Heart right ventricle (tissue), 16 donors: Measurements from ENCODE around the gene PRMT3. TPM values are rescaled to one million over a fixed set of nuclear protein-coding genes. Genes with fewer than 3 reads are reported as not detected.

Source experiments
- ATAC-seq, 8 donors: fragments of 200-7000 bp; cut with Tn5 transposase; one replicate each; pipeline ENCODE4 v1.9.1; 2020; ENCODE audit warnings: mild to moderate bottlenecking in 8 of 8, moderate library complexity in 8 of 8, moderate number of reproducible peaks in 1 of 8
- DNase-seq, 2 donors: peaks; one replicate each; pipeline ENCODE4 v3.0.0-alpha.2; 2020
- H3K27ac ChIP-seq, 10 donors: fragments of 200-600 bp; sonication (generic) in 2 of 10; one replicate each; pipeline versions ENCODE4 v1.5.0 to v1.8.0; 2020 to 2022; ENCODE audit warnings: mild to moderate bottlenecking in 3 of 10
- H3K27me3 ChIP-seq, 7 donors: fragments of 200-600 bp; one replicate each; pipeline ENCODE4 v1.8.0; 2021 to 2022; ENCODE audit warnings: mild to moderate bottlenecking in 2 of 7
- H3K36me3 ChIP-seq, 9 donors: fragments of 200-600 bp; sonication (generic) in 1 of 9; one replicate each; pipeline versions ENCODE4 v1.5.0 to v1.8.0; 2020 to 2022; ENCODE audit warnings: mild to moderate bottlenecking in 2 of 9
- H3K4me1 ChIP-seq, 9 donors: fragments of 200-600 bp; sonication (generic) in 1 of 9; one replicate each; pipeline versions ENCODE4 v1.5.0 to v1.8.0; 2020 to 2022; ENCODE audit warnings: mild to moderate bottlenecking in 4 of 9
- H3K4me3 ChIP-seq, 10 donors: fragments of 200-600 bp; sonication (generic) in 2 of 10; one replicate each; pipeline versions ENCODE4 v1.5.0 to v1.8.0; 2020 to 2022; ENCODE audit warnings: mild to moderate bottlenecking in 7 of 10, moderate library complexity in 2 of 10
- H3K9me3 ChIP-seq, 11 donors: fragments of 200-600 bp in 10 of 11; sonication (generic) in 2 of 11; one replicate each; pipeline versions ENCODE4 v1.5.0 to v1.8.0; 2013 to 2022; ENCODE audit warnings: mild to moderate bottlenecking in 2 of 11, control low read depth in 1 of 11, moderate library complexity in 1 of 11
- WGBS, 2 donors: extraction: QIAGEN DNeasy Blood & Tissue Kit; methylation state at CpG; one replicate each; pipeline ENCODE4 v1.1.7; 2013; ENCODE audit warnings: inconsistent platforms in 1 of 2; 5-methylcytosine and 5-hydroxymethylcytosine counted together
- intact Hi-C, 10 donors: fragments of 100-400 bp; cut with DNase I; formaldehyde crosslinking; loops; one replicate each; pipeline versions ENCODE4 v1.11.1 to v1.14.2; 2022
- long read RNA-seq, 3 donors: library from polyadenylated mRNA; unstranded; transcript quantifications; one replicate each; pipeline ENCODE4 v2.0.0, GENCODE V29; 2020 to 2021
- polyA plus RNA-seq, 2 donors: library from polyadenylated mRNA; stranded (reverse); fragments of 200-250 nt; gene quantifications; one replicate each; pipeline ENCODE4 v1.2.3, GENCODE V29; 2013
- total RNA-seq, 10 donors: library from RNA; stranded (reverse); fragmentation: NEBNext Ultra II Directional in 3 of 10; extraction: Animal tissue kit (Norgen Biotek cat#: 25700) in 3 of 10; gene quantifications; one replicate each; pipeline versions ENCODE4 v1.2.1 to v1.2.4, GENCODE V29; 2021 to 2023
- TF ChIP-seq, protein P1 (sequence below), 9 donors: fragments of 200-600 bp; sonication (generic) in 2 of 9; IDR thresholded peaks; one replicate each; pipeline versions ENCODE4 v1.5.0 to v1.8.0; 2021 to 2022; ENCODE audit warnings: antibody characterized with exemption in 9 of 9, mild to moderate bottlenecking in 5 of 9, moderate library complexity in 1 of 9
- donor health status: Arrhythmogenic right ventricular cardiomyopathy.
- donor health status: ischemic (EF 13 %, LVEDD 7.1; RV severe dilation, severe dysfunction).
- donor health status: healthy with polysubstance abuse.
- donor health status: DM: no; HTN: yes; CAD: no.
- donor health status: DM: no; HTN: no; CAD: no.
- donor health status: ischemic (EF 25% LVEDD 6.9; RV normal size, moderate dysfunction).
- donor health status: ischemic (EF 25% LVEDD 5.7; RV mildly dilated, moderate dysfunction).
- donor health status: healthy.
- donor health status: DM: yes; HTN: yes; CAD: no.
- donor health status: Ischemic cardiomyopathy.
- donor health status: ischemic (EF 35%, LVEDD 5.7; RV mildly dilated, moderate dysfunction).
- donor health status: nonischemic (EF 11% LVEDD 7.7; RV severe dilation, severe dysfunction).
- donor health status: DM: yes; HTN: yes; CAD: no.
- donor health status: PGD.
- donor health status: ischemic (EF 29% LVEDD 5.4; RV normal size, mild dysfunction).
- donor health status: nonischemic (EF 23%, LVEDD 6.1; RV moderate dilation, normal function).

PRMT3 gene
- total RNA-seq, result 10 to 100 TPM in 8 of 10 donors, 1 to 10 TPM in 2; 9.2 to 16.3 (median 11.7) TPM
- polyA plus RNA-seq, result 1 to 10 TPM; 7.3 to 8.8 TPM
- long read RNA-seq, donor 1, full-length matches to known transcripts, result 33 of 39 reads
- long read RNA-seq, donor 1, partial matches to known transcripts, result 1 of 39 reads
- long read RNA-seq, donor 1, other reads (novel, unspliced or antisense), result 5 of 39 reads
- long read RNA-seq, donor 2, transcript PRMT3-202 (16 exons, 2,653 nt), result major isoform, 29 of 37 reads
- long read RNA-seq, donor 2, partial matches to known transcripts, result 1 of 37 reads
- long read RNA-seq, donor 2, other reads (novel, unspliced or antisense), result 5 of 37 reads
- long read RNA-seq, donor 3, transcript PRMT3-202 (16 exons, 2,653 nt), result major isoform, 48 of 64 reads
- long read RNA-seq, donor 3, partial matches to known transcripts, result 5 of 64 reads
- long read RNA-seq, donor 3, other reads (novel, unspliced or antisense), result 9 of 64 reads

DNA sequence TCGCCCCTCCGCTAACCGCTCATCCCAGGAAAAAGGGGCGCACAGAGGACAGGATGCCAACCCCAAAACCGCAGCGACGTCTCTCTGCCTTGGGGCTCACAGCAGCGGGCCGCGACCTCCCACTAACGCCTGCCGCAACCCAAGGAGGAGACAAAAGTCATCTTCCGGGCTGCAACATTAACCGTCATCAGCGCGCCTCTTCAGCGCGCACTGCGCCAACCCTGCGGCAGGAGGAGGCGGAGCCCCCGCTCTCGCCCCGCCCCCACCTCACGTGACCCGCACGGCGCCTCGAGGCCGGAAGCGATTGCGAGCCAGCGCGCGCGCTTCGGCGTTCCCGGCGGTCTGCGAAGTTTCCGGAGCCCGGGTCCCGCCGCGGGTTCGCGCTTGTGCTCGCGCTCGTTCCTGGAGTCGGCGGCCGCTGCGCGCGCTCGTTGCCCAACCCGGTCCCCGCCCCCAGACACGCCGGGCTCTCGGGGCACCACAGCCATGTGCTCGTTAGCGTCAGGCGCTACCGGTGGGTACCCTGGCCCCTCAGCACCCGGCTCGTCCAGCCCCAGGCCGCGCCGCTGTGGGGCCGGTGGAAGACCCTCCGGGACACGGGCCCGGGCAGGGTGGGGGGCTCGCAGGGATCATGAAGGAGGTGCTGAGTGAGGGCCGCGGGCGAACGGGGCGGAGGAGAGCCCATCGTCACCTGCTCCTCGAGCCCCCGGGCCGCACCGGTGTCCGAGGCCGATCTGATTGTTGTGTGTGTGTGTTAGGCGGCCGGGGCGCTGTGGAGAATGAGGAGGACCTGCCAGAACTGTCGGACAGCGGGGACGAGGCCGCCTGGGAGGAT is at the start of gene PRMT3:
TSS of gene PRMT3 (plus strand) at position 456 of the 835 bp plus-strand sequence. CDS start at position 487, 31 bp downstream.
- DNase-seq, result peak; percentile 95 to 97
- WGBS, 2 donors, result 1% methylated on average over 78 to 96 of the region's 96 CpGs
- H3K9me3 ChIP-seq, result no peaks in the 10 kb centered on the region

DNA sequence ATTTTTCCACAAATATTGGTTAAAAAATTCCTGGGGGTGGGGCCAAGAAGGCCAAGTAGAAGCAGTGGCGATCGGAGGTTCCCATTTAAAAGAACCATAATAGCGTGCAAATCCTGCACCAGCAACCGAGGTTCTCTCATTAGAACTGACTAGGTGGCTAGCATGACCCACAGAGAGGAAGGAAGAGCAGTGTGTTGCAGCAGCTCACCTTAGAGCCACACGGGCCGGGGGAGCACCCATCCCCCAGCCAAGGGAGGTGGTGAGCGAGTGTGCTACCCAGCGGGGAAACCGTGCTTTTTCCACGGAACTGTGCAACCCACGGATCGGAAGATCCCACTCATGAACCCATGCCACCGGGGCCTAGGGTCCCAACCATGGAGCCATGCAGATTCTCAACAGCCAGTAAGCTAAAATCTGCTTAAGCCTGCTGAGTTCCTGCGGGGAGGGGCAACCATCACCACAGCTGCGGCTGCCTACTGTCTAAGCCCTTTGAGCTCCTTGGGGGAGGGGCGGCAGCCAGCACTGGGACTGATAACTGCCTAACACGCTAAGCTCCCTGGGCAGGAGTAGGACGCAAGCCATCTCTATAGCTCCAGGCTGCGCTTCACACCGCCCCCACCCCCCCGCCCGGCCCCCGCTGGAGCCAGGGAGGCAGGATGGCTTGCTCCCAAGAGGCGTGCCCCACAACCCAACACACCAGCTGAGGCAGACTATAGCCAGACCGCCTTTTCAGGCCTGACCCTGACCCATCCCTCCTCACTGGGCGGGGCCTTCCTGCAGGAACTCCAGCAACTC is 45.0 kb upstream of the PRMT3 start:
- Histone ChIP-seq H3K36me3 (no peaks in the 10 kb centered on the region), H3K4me1 (peaks cover 0 to 8% (median 0%) of the 10 kb centered on the region in 9 donors), H3K4me3 (no peak overlapping the region), H3K27me3 (peaks cover 0 to 53% (median 39%) of the 10 kb centered on the region in 7 donors), H3K27ac (no peak overlapping the region), H3K9me3 (no peaks in the 10 kb centered on the region)
- intact Hi-C loops, result loop anchor here in 1 of 10 donors (10.0 kb wide), 1 partner anchor 398 kb away; no protein-coding TSS in a partner anchor
- ATAC-seq (peak in 1 of 8 donors; percentile 41), DNase-seq (no peak)
- WGBS, 2 donors, result 25 to 27% methylated on average over 26 of the region's 26 CpGs
- TF ChIP-seq, protein P1, sequence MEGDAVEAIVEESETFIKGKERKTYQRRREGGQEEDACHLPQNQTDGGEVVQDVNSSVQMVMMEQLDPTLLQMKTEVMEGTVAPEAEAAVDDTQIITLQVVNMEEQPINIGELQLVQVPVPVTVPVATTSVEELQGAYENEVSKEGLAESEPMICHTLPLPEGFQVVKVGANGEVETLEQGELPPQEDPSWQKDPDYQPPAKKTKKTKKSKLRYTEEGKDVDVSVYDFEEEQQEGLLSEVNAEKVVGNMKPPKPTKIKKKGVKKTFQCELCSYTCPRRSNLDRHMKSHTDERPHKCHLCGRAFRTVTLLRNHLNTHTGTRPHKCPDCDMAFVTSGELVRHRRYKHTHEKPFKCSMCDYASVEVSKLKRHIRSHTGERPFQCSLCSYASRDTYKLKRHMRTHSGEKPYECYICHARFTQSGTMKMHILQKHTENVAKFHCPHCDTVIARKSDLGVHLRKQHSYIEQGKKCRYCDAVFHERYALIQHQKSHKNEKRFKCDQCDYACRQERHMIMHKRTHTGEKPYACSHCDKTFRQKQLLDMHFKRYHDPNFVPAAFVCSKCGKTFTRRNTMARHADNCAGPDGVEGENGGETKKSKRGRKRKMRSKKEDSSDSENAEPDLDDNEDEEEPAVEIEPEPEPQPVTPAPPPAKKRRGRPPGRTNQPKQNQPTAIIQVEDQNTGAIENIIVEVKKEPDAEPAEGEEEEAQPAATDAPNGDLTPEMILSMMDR (IDR thresholded peaks at IDR 0.05), result no peak

More for the DNA sequence above, at the start of gene PRMT3:
- intact Hi-C loops, result loop anchor here in 5 of 10 donors (2.0 to 5.0 kb wide), 3 partner anchors 220 to 225 kb away; no protein-coding TSS in a partner anchor
- Histone ChIP-seq H3K27ac (peak within 1 kb of the TSS; percentile 85 to 98 (median 93)), H3K4me1 (peaks cover 0 to 24% (median 18%) of the 10 kb centered on the region in 9 donors), H3K27me3 (no peaks in the 10 kb centered on the region), H3K36me3 (peaks cover 0 to 45% (median under 1%) of the 10 kb centered on the region in 9 donors), H3K4me3 (peak within 1 kb of the TSS; percentile 61 to 98 (median 79))
- TF ChIP-seq, protein P1 (IDR thresholded peaks at IDR 0.05), result peak in 6 of 9 donors; percentile 4 to 99 (median 69)
- peak; percentile 97 to 99 (median 98) for ATAC-seq

DNA sequence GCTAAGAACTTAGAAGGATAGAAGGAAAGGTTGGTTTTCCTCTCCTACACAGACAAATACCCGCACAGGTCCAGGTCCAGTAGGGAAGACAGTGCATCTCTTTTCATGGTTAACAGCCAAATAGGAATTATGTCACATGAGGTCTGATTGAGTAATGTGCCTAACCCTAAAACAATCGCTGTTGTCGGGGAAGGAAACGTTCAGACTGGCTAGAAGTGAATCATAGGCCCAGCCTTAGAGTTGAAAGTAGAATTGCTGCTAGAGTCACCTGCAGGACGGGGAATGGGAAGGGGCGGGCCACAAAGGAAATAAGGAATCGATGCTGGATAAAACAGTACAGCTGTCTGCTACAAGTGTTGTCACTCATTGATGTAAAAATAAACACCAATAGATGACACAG is 36.4 kb upstream of the PRMT3 start:
- ATAC-seq (no peak), DNase-seq (no peak)
- Histone ChIP-seq H3K36me3 (no peaks in the 10 kb centered on the region), H3K27ac (no peak overlapping the region), H3K9me3 (no peaks in the 10 kb centered on the region), H3K4me3 (no peak overlapping the region), H3K4me1 (peaks cover 0 to 9% (median 0%) of the 10 kb centered on the region in 9 donors), H3K27me3 (peaks cover 0 to 18% (median 0%) of the 10 kb centered on the region in 7 donors)
- intact Hi-C loops, result loop anchor here in 9 of 10 donors (5.0 to 10.0 kb wide), 6 partner anchors 224 to 796 kb away; no protein-coding TSS in a partner anchor
- TF ChIP-seq, protein P1 (IDR thresholded peaks at IDR 0.05), result no peak
- WGBS, 2 donors, result 78 to 81% methylated on average over 7 of the region's 7 CpGs
